GM12878 (cell line): ENCODE results near the gene IRS1. TPM values are rescaled to one million over a fixed set of nuclear protein-coding genes. Genes with fewer than 3 reads are reported as not detected.

Source experiments
- ATAC-seq: fragments of 200-7000 bp; cut with Tn5 transposase; 3 replicates; pipeline ENCODE4 v1.9.1; 2020; ENCODE audit warnings: mild to moderate bottlenecking, moderate library complexity
- BruUV-seq: library from RNA; stranded (reverse); fragments of 400-500 nt; replicated peaks from 2 replicates; lab custom pipeline; 2021; lab: Mats Ljungman, UMichigan
- CTCF ChIA-PET: fragments of 300-600 bp; sonication (Branson Sonifier 250); formaldehyde crosslinking; extraction: SDS; loops from one replicate; lab custom pipeline; 2021; ENCODE audit warnings: inconsistent platforms; lab: Yijun Ruan, JAX
- POLR2A ChIA-PET: fragments of 350-600 bp; formaldehyde crosslinking; extraction: SDS; loops from one replicate; lab custom pipeline; 2021; ENCODE audit warnings: inconsistent platforms; lab: Charles Lee
- RAD21 ChIA-PET: fragments of 300-600 bp; sonication (Branson Sonifier 250); formaldehyde crosslinking; loops from one replicate; lab custom pipeline; 2023; ENCODE audit warnings: antibody characterized with exemption; ENCODE audit not compliant: unreplicated experiment; lab: Charles Lee
- SMC1A ChIA-PET: fragments of 300-600 bp; sonication (Branson Sonifier 250); formaldehyde crosslinking; loops from one replicate; lab custom pipeline; 2023; ENCODE audit not compliant: unreplicated experiment, uncharacterized antibody; lab: Charles Lee
- DNase-seq: peaks from one replicate; pipeline ENCODE4 v3.0.0-alpha.2; 2011; ENCODE audit warnings: low read depth, low spot score
- FAIRE-seq: peaks from 3 replicates; lab custom pipeline; 2011; peaks lifted over from hg19 to GRCh38; lab: Jason Lieb, UNC
- H2AFZ ChIP-seq: 2 replicates; pipeline ENCODE4 v1.6.0; 2011; ENCODE audit warnings: low read depth, low read length, control low read depth; ENCODE audit not compliant: control insufficient read depth
- H3K27ac ChIP-seq: 2 replicates; pipeline ENCODE4 v1.5.1; 2011; ENCODE audit warnings: control low read depth; ENCODE audit not compliant: control insufficient read depth, insufficient read depth
- H3K27me3 ChIP-seq, 2 experiments: replicated peaks in 1 of 2; 2 replicates each; pipeline versions ENCODE4 v1.6.0 to v1.6.1; 2011; ENCODE audit warnings: low read length in 1 of 2; ENCODE audit not compliant: control insufficient read depth in 2 of 2, insufficient read depth in 2 of 2
- H3K36me3 ChIP-seq, 2 experiments: 2 replicates each; pipeline ENCODE4 v1.5.1; 2011; ENCODE audit warnings: low read length in 1 of 2; ENCODE audit not compliant: control insufficient read depth in 2 of 2, insufficient read depth in 2 of 2
- H3K4me1 ChIP-seq: 2 replicates; pipeline ENCODE4 v1.6.1; 2011; ENCODE audit warnings: mild to moderate bottlenecking, low read length, moderate library complexity, mixed read lengths; ENCODE audit not compliant: control insufficient read depth, insufficient read depth
- H3K4me2 ChIP-seq: 2 replicates; pipeline ENCODE4 v1.6.0; 2011; ENCODE audit warnings: control low read depth; ENCODE audit not compliant: control insufficient read depth, insufficient read depth
- H3K4me3 ChIP-seq: fragments of 200-600 bp; sonication (generic); 2 replicates; pipeline ENCODE4 v1.5.1; 2016
- H3K79me2 ChIP-seq: 2 replicates; pipeline ENCODE4 v1.6.0; 2011; ENCODE audit warnings: low read length; ENCODE audit not compliant: control insufficient read depth, insufficient read depth
- H3K9ac ChIP-seq: 2 replicates; pipeline ENCODE4 v1.8.0; 2011; ENCODE audit warnings: low read length, control low read depth, mixed read lengths; ENCODE audit not compliant: control insufficient read depth, insufficient read depth
- H3K9me3 ChIP-seq: replicated peaks from 3 replicates; pipeline ENCODE4 v1.5.1; 2011; ENCODE audit warnings: mild to moderate bottlenecking, low read length; ENCODE audit not compliant: control insufficient read depth, insufficient read depth
- H4K20me1 ChIP-seq: 2 replicates; pipeline ENCODE4 v1.6.0; 2011; ENCODE audit not compliant: control insufficient read depth, insufficient read depth
- BRCA1 ChIP-seq: IDR thresholded peaks from 2 replicates; pipeline ENCODE4 v1.6.1; 2011; ENCODE audit warnings: low read depth, low read length, improper control_type of control experiment
- EP300 ChIP-seq, 2 experiments: fragments of 150-350 bp in 1 of 2; IDR thresholded peaks; 2 replicates each; pipeline ENCODE4 v1.6.1; 2011 to 2012; ENCODE audit warnings: low read depth in 2 of 2, low read length in 2 of 2, borderline replicate concordance in 1 of 2, improper control_type of control experiment in 1 of 2, inconsistent platforms in 1 of 2; ENCODE audit not compliant: control insufficient read depth in 1 of 2
- HDGF ChIP-seq: fragments of 450-650 bp; IDR thresholded peaks from 2 replicates; pipeline ENCODE4 v1.6.1; 2016; ENCODE audit warnings: antibody characterized with exemption
- MEF2B ChIP-seq: fragments of 450-650 bp; IDR thresholded peaks from 2 replicates; pipeline ENCODE4 v1.6.1; 2018; ENCODE audit warnings: mild to moderate bottlenecking, moderate library complexity; ENCODE audit not compliant: partially characterized antibody, poor library complexity, severe bottlenecking
- MYB ChIP-seq: fragments of 150-350 bp; IDR thresholded peaks from 2 replicates; pipeline ENCODE4 v1.6.1; 2014; ENCODE audit warnings: mild to moderate bottlenecking, low read depth, low read length, borderline replicate concordance
- MYC ChIP-seq: IDR thresholded peaks from 2 replicates; pipeline ENCODE4 v1.6.1; 2011; ENCODE audit warnings: mild to moderate bottlenecking, low read length, moderate library complexity, inconsistent platforms; ENCODE audit not compliant: insufficient read depth, insufficient replicate concordance, insufficient read length, severe bottlenecking
- RAD51 ChIP-seq: fragments of 450-650 bp; IDR thresholded peaks from 2 replicates; pipeline ENCODE4 v1.6.1; 2016; ENCODE audit warnings: moderate library complexity, mild to moderate bottlenecking, inconsistent platforms
- STAT1 ChIP-seq: fragments of 450-650 bp; conservative IDR thresholded peaks from 2 replicates; pipeline ENCODE4 v1.6.1; 2014; ENCODE audit warnings: antibody characterized with exemption, mild to moderate bottlenecking
- TCF7 ChIP-seq: IDR thresholded peaks from 2 replicates; pipeline ENCODE4 v1.6.1; 2014; ENCODE audit warnings: antibody characterized with exemption, borderline replicate concordance
- YY1 ChIP-seq: IDR thresholded peaks from 2 replicates; pipeline ENCODE4 v1.6.1; 2011; ENCODE audit warnings: low read depth, mild to moderate bottlenecking, low read length
- ZNF384 ChIP-seq: IDR thresholded peaks from 2 replicates; pipeline ENCODE4 v1.6.1; 2012; ENCODE audit warnings: low read depth, mild to moderate bottlenecking, low read length, improper control_type of control experiment, borderline replicate concordance
- WGBS: methylation state at CpG from one replicate; pipeline ENCODE4 v1.1.6; 2016; ENCODE audit warnings: low lambda C conversion rate; ENCODE audit not compliant: insufficient replicate concordance, insufficient coverage; ENCODE audit errors: missing lambda C conversion rate; 5-methylcytosine and 5-hydroxymethylcytosine counted together
- in situ Hi-C: fragments of 300-500 bp; cut with MboI; formaldehyde crosslinking; loops from 9 replicates; pipeline ENCODE4 v1.14.3; 2018; ENCODE audit warnings: mixed read lengths
- intact Hi-C: fragments of 100-400 bp; cut with micrococcal nuclease; formaldehyde crosslinking; loops from one replicate; pipeline ENCODE4 v1.14.2; 2022; ENCODE audit not compliant: unreplicated experiment
- polyA plus RNA-seq, 11 experiments: library from polyadenylated mRNA; depleted of rRNA in 4 of 11; unstranded in 6 of 11; stranded (reverse) in 5 of 11; fragments of >200 nt; fragmentation: Nextera tagmentation in 4 of 11; fragmentation: Illumina TruSeq in 1 of 11; extraction: Ambion mirVana in 4 of 11; extraction: Trizol in 1 of 11; gene quantifications; 1 replicate in 1 of 11; 2 replicates in 10 of 11; pipeline versions ENCODE4 v1.2.1 to v1.2.3, GENCODE V29; 2011 to 2016; ENCODE audit warnings: inconsistent platforms in 2 of 11, missing spikeins in 2 of 11, low read depth in 1 of 11
- total RNA-seq, 4 experiments: library from RNA; depleted of rRNA in 3 of 4; stranded (reverse); fragments of >200 nt in 3 of 4; fragmentation: Illumina TruSeq in 1 of 4; extraction: Trizol in 1 of 4; gene quantifications; 2 replicates each; pipeline versions ENCODE4 v1.2.1 to v1.2.3, GENCODE V29; 2013 to 2021
- TF ChIP-seq, protein P1 (sequence below): IDR thresholded peaks from 2 replicates; pipeline ENCODE4 v1.6.1; 2012; ENCODE audit warnings: mild to moderate bottlenecking, low read depth, low read length
- TF ChIP-seq, protein P2 (sequence below): IDR thresholded peaks from 2 replicates; pipeline ENCODE4 v1.6.1; 2012; ENCODE audit warnings: low read length, inconsistent platforms

Gene IRS1
- total and polyA plus RNA-seq, 10 of the 15 experiments (the other 5 are each of a cell fraction or from before 2014, with no cell fraction given): 0.03 to 1.7 (median 0.34) TPM

DNA sequence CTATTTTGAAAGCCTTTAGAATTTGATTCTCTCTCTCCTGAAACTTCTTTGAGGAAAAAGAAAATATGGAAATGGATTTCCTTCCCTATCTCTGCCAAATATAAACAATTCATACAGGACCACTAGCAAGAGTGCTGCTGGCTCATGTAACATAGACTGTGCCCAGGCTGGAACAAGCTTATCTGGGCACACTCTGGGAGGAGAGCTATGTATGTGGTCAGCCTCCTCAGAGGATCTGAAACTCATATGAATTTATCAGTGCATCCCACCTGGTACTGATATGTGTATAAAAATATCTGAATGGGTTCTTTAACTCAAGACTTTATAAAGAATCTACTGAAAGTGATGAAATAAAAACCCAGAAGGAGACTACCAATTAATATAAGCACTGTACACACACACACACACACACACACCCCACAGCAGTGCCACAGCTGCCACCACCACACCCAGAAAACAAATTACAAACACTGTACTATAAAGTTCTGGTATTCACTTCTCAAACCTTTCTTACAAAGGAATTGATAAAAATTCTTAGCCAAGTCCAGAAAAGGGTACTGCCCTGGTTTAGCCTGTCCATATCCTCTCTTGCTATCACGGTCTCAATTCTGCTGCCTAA, 115.6 kb downstream of the IRS1 start (continued):
- TF ChIP-seq TCF7 (no peak), YY1 (no peak), BRCA1 (no peak), EP300 (IDR thresholded peaks at IDR 0.05; ENCODE audit: borderline replicate concordance in 1 of 2, control insufficient read depth in 1 of 2, low read depth in 2 of 2, low read length in 2 of 2) (no peak), HDGF (no peak), STAT1 (no peak)

DNA sequence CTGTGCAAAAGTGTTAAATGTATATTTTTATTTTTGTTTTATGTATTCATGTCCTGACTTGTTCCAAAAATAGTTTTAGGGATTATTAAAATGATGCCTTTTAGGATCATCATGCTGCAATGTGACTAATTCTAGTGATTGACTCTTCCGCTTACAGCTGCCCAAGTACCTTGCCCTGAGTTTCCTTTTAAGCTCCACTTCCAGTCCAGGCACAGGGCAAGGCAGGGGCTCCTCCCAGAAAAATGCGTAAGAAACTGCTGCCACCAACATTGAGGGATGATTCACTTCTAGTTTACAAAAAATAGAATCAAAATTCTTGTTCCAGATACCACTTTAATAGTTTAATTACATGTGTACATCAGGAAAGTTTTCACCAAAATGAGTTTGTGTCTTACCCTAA, 116.4 kb downstream of the IRS1 start:
- no peaks in the 10 kb centered on the region for H3K27me3 ChIP-seq
- H3K4me1 ChIP-seq: no peaks in the 10 kb centered on the region
- H4K20me1 ChIP-seq: no peaks in the 10 kb centered on the region
- ChIA-PET SMC1A (no interaction called here), POLR2A (no interaction called here), RAD21 (no interaction called here), CTCF (interaction anchor here (1.3 kb wide), 1 partner anchor 350 kb away, joined by 3 read pairs; no protein-coding TSS in a partner anchor)
- intact Hi-C loops: no loop called here
- FAIRE-seq: no peak
- no peak overlapping the region for H3K9ac ChIP-seq
- in situ Hi-C loops: no loop called here
- H3K9me3 ChIP-seq: no peaks in the 10 kb centered on the region
- ATAC-seq: no peak
- BruUV-seq: no TSS peak
- H3K4me3 ChIP-seq: no peak overlapping the region
- 71% methylated on average over 2 of the region's 2 CpGs for WGBS
- no peak for DNase-seq
- H3K27ac ChIP-seq: no peak overlapping the region
- no peak overlapping the region for H2AFZ ChIP-seq
- no peaks in the 10 kb centered on the region for H3K79me2 ChIP-seq
- H3K4me2 ChIP-seq: no peak overlapping the region
- H3K36me3 ChIP-seq: no peaks in the 10 kb centered on the region
- TF ChIP-seq, protein P1, sequence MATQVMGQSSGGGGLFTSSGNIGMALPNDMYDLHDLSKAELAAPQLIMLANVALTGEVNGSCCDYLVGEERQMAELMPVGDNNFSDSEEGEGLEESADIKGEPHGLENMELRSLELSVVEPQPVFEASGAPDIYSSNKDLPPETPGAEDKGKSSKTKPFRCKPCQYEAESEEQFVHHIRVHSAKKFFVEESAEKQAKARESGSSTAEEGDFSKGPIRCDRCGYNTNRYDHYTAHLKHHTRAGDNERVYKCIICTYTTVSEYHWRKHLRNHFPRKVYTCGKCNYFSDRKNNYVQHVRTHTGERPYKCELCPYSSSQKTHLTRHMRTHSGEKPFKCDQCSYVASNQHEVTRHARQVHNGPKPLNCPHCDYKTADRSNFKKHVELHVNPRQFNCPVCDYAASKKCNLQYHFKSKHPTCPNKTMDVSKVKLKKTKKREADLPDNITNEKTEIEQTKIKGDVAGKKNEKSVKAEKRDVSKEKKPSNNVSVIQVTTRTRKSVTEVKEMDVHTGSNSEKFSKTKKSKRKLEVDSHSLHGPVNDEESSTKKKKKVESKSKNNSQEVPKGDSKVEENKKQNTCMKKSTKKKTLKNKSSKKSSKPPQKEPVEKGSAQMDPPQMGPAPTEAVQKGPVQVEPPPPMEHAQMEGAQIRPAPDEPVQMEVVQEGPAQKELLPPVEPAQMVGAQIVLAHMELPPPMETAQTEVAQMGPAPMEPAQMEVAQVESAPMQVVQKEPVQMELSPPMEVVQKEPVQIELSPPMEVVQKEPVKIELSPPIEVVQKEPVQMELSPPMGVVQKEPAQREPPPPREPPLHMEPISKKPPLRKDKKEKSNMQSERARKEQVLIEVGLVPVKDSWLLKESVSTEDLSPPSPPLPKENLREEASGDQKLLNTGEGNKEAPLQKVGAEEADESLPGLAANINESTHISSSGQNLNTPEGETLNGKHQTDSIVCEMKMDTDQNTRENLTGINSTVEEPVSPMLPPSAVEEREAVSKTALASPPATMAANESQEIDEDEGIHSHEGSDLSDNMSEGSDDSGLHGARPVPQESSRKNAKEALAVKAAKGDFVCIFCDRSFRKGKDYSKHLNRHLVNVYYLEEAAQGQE: no peak
- no peak for TF ChIP-seq MYC
- no peak for TF ChIP-seq RAD51
- TF ChIP-seq ZNF384: no peak
- TF ChIP-seq MYB: no peak
- TF ChIP-seq, protein P2, sequence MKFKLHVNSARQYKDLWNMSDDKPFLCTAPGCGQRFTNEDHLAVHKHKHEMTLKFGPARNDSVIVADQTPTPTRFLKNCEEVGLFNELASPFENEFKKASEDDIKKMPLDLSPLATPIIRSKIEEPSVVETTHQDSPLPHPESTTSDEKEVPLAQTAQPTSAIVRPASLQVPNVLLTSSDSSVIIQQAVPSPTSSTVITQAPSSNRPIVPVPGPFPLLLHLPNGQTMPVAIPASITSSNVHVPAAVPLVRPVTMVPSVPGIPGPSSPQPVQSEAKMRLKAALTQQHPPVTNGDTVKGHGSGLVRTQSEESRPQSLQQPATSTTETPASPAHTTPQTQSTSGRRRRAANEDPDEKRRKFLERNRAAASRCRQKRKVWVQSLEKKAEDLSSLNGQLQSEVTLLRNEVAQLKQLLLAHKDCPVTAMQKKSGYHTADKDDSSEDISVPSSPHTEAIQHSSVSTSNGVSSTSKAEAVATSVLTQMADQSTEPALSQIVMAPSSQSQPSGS: no peak
- TF ChIP-seq MEF2B: no peak
- TF ChIP-seq, all 136 proteins: peak for 0
